ENCODE data around the gene CALML6.

DNA sequence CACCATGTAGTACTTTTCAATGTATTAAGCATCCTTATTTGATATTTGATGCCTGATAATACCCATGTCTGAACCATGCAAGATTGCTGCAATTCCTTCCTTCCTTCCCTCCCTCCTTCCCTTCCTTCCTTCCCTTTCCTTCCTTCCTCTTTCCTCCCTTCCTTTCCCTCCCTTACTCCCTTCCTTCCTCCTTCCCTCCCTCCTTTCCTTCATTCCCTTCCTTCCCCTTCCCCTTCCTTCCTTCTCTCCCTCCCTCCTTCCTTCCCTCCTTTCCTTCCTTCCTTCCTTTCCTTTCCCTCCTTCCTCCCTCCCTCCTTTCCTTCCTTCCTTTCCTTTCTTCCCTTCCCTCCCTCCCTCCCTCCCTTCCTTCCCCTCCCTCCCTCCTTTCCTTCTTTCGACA is 33.7 kb downstream of the CALML6 start:
- TF ChIP-seq CTCF (IDR thresholded peaks at IDR 0.05) (no peak), POLR2A (IDR thresholded peaks at IDR 0.05) (no peak)

Measured in tibial nerve (tissue), 3 donors.